Sigmoid colon (tissue), 7 donors: ENCODE results near the gene SORBS1. TPM values are rescaled to one million over a fixed set of nuclear protein-coding genes. Genes with fewer than 3 reads are reported as not detected.
A peak's percentile ranks its signal among the peaks of the same experiment; 100 is the strongest.
"Not testable (repeated sequence)": the region's sequence is repeated elsewhere in the genome, so short reads cannot be mapped to it uniquely, and the experiment has no call there.

Source experiments
- DNase-seq: peaks from one replicate; pipeline ENCODE4 v3.0.0-alpha.2; 2019
- H3K27ac ChIP-seq, 4 donors: fragments of 200-600 bp; sonication (generic); one replicate each; pipeline ENCODE4 v1.5.1; 2016 to 2019; ENCODE audit warnings: mild to moderate bottlenecking in 1 of 4
- H3K27me3 ChIP-seq, 3 donors: fragments of 200-600 bp; sonication (generic); one replicate each; pipeline ENCODE4 v1.5.1; 2019; ENCODE audit warnings: mild to moderate bottlenecking in 1 of 3
- H3K36me3 ChIP-seq, 4 donors: fragments of 200-600 bp; sonication (generic); one replicate each; pipeline ENCODE4 v1.5.1; 2016 to 2019
- H3K4me1 ChIP-seq, 4 donors: fragments of 200-600 bp; sonication (generic); one replicate each; pipeline ENCODE4 v1.5.1; 2017 to 2019
- H3K4me3 ChIP-seq, 4 donors: fragments of 200-600 bp; sonication (generic); one replicate each; pipeline ENCODE4 v1.5.1; 2017 to 2019; ENCODE audit warnings: mild to moderate bottlenecking in 2 of 4, moderate library complexity in 1 of 4
- H3K9me3 ChIP-seq, 4 donors: fragments of 200-600 bp in 3 of 4; sonication (generic) in 3 of 4; one replicate each; pipeline versions ENCODE4 v1.5.1 to v1.6.1; 2013 to 2019
- EP300 ChIP-seq, 4 donors: sonication (generic); formaldehyde crosslinking; IDR thresholded peaks; one replicate each; pipeline ENCODE4 v1.6.1; 2017; ENCODE audit warnings: antibody characterized with exemption in 4 of 4
- POLR2A ChIP-seq, 2 donors: fragments of 450-650 bp; IDR thresholded peaks; one replicate each; pipeline ENCODE4 v1.6.1; 2016; ENCODE audit warnings: antibody characterized with exemption in 2 of 2, mild to moderate bottlenecking in 2 of 2, moderate library complexity in 2 of 2
- POLR2AphosphoS5 ChIP-seq, 4 donors: sonication (generic); formaldehyde crosslinking; IDR thresholded peaks; one replicate each; pipeline ENCODE4 v1.6.1; 2017; ENCODE audit warnings: antibody characterized with exemption in 4 of 4
- WGBS, 2 donors: extraction: QIAGEN DNeasy Blood & Tissue Kit; methylation state at CpG; one replicate each; pipeline ENCODE4 v1.1.7; 2013; 5-methylcytosine and 5-hydroxymethylcytosine counted together
- intact Hi-C: fragments of 100-400 bp; cut with DNase I; formaldehyde crosslinking; loops from one replicate; pipeline ENCODE4 v1.15.1; 2023
- polyA plus RNA-seq, 3 donors: library from polyadenylated mRNA; stranded (reverse); fragments of 200-250 nt; gene quantifications; one replicate each; pipeline ENCODE4 v1.2.3, GENCODE V29; 2013
- total RNA-seq, 4 donors: library from RNA; depleted of rRNA; stranded (reverse); fragments of >200 nt; gene quantifications; one replicate each; pipeline ENCODE4 v1.1.0, GENCODE V29; 2016
- TF ChIP-seq, protein P1 (sequence below), 4 experiments: fragments of 450-650 bp in 3 of 4; fragments of 200-600 bp in 1 of 4; IDR thresholded peaks; one replicate each; pipeline ENCODE4 v1.5.1; 2016 to 2019; ENCODE audit warnings: antibody characterized with exemption in 4 of 4, mild to moderate bottlenecking in 3 of 4, moderate library complexity in 2 of 4
- donor health status: healthy with polysubstance abuse.
- donor health status: Bipolar disorder and iron deficiency.
- donor health status: healthy.

SORBS1 gene
- total and polyA plus RNA-seq, 7 donors: 8.1 to 1,403 (median 664) TPM

DNA sequence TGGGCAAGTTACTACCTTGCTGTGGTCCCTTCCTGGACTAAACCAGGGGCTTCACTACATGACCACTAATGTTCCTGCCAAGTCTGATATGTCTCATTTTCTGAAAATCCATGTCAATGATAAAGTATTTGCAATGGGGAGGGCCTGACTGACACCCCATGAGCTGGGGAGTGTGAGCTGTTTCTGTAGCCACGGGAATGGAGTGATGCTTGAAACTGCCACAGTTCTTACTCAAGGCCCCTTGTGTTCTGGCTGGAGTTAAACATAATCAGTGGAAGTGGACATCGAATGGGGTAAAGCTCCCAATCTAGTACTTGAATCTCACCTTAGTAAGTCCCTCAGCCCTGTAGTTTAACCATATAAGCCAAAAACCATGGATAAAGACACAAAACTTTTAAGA is 208.5 kb downstream of the SORBS1 start:
- intact Hi-C loops: no loop called here
- no peaks in the 10 kb centered on the region for H3K9me3 ChIP-seq
- H3K27me3 ChIP-seq: no peaks in the 10 kb centered on the region
- DNase-seq: no peak
- H3K27ac ChIP-seq: peak overlapping the region in 3 of 4 donors; percentile 35 to 60 (median 37)
- 86 to 91% methylated on average over 2 of the region's 2 CpGs for WGBS, 2 donors
- peaks cover 41 to 100% (median 77%) of the 10 kb centered on the region in 4 donors for H3K36me3 ChIP-seq
- no peak overlapping the region for H3K4me3 ChIP-seq
- TF ChIP-seq POLR2A (IDR thresholded peaks at IDR 0.05): no peak
- TF ChIP-seq, protein P1, sequence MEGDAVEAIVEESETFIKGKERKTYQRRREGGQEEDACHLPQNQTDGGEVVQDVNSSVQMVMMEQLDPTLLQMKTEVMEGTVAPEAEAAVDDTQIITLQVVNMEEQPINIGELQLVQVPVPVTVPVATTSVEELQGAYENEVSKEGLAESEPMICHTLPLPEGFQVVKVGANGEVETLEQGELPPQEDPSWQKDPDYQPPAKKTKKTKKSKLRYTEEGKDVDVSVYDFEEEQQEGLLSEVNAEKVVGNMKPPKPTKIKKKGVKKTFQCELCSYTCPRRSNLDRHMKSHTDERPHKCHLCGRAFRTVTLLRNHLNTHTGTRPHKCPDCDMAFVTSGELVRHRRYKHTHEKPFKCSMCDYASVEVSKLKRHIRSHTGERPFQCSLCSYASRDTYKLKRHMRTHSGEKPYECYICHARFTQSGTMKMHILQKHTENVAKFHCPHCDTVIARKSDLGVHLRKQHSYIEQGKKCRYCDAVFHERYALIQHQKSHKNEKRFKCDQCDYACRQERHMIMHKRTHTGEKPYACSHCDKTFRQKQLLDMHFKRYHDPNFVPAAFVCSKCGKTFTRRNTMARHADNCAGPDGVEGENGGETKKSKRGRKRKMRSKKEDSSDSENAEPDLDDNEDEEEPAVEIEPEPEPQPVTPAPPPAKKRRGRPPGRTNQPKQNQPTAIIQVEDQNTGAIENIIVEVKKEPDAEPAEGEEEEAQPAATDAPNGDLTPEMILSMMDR (IDR thresholded peaks at IDR 0.05): no peak
- no peak for TF ChIP-seq POLR2AphosphoS5 (IDR thresholded peaks at IDR 0.05)
- no peak for TF ChIP-seq EP300 (IDR thresholded peaks at IDR 0.05)
- peaks cover 0 to 65% (median 40%) of the 10 kb centered on the region in 4 donors for H3K4me1 ChIP-seq

DNA sequence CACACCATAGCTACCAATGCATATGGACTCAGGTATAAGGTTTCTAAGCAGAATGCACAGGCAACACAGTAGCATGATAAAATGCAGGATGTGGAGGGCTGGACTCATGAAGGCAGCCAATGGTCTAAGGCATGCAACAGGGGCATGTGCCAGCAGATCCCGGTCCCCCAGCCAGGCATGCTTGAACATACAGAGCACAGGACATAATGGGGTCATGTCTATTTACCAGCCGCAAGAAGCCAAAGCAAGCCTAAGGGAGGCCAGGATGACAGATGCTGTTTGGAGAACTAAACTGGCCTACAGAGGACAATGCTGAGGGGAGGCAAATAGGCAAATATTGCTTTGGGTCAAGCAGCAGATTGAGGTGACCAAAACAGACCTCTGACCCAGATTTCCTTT is 210.3 kb downstream of the SORBS1 start:
- Histone ChIP-seq H3K27me3 (no peaks in the 10 kb centered on the region), H3K4me1 (peaks cover 0 to 72% (median 39%) of the 10 kb centered on the region in 4 donors), H3K4me3 (no peak overlapping the region), H3K36me3 (peaks cover 39 to 94% (median 79%) of the 10 kb centered on the region in 4 donors), H3K27ac (peak overlapping the region; percentile 25 to 65 (median 48)), H3K9me3 (no peaks in the 10 kb centered on the region)
- intact Hi-C loops: no loop called here
- WGBS, 2 donors: 76 to 83% methylated on average over 2 of the region's 2 CpGs
- no peak for DNase-seq
- TF ChIP-seq EP300 (IDR thresholded peaks at IDR 0.05): no peak
- peak in 1 of 4 donors; percentile 25 for TF ChIP-seq POLR2AphosphoS5 (IDR thresholded peaks at IDR 0.05)

GRCh38 chr10:95350219-95350829 is 210.8 kb downstream of the SORBS1 start:
- intact Hi-C loops: no loop called here

GRCh38 chr10:95347402-95347766 is 213.8 kb downstream of the SORBS1 start:
- peaks cover 0 to 41% (median 28%) of the 10 kb centered on the region in 4 donors for H3K4me1 ChIP-seq
- H3K4me3 ChIP-seq, intact Hi-C loops, H3K9me3 ChIP-seq, DNase-seq, H3K27me3 ChIP-seq: not testable (repeated sequence)
- 96 to 97% methylated on average over 7 of the region's 7 CpGs for WGBS, 2 donors
- peak overlapping the region in 3 of 4 donors; percentile 32 to 60 (median 58) for H3K27ac ChIP-seq
- H3K36me3 ChIP-seq: peaks cover 12 to 94% (median 66%) of the 10 kb centered on the region in 4 donors

More at GRCh38 chr10:95350219-95350829, 210.8 kb downstream of the SORBS1 start:
- H3K4me1 ChIP-seq: peaks cover 0 to 67% (median 36%) of the 10 kb centered on the region in 4 donors
- H3K36me3 ChIP-seq: peaks cover 33 to 94% (median 78%) of the 10 kb centered on the region in 4 donors
- TF ChIP-seq, protein P1 (IDR thresholded peaks at IDR 0.05): no peak
- TF ChIP-seq EP300 (IDR thresholded peaks at IDR 0.05) (peak in 1 of 4 donors; percentile 45), POLR2AphosphoS5 (IDR thresholded peaks at IDR 0.05) (peak in 3 of 4 donors; percentile 62 to 73 (median 69))
- WGBS, 2 donors: 70 to 81% methylated on average over 6 of the region's 6 CpGs
- no peak overlapping the region for H3K4me3 ChIP-seq
- H3K27ac ChIP-seq: peak overlapping the region; percentile 25 to 65 (median 48)
- DNase-seq: no peak
- no peaks in the 10 kb centered on the region for H3K9me3 ChIP-seq
- H3K27me3 ChIP-seq: no peaks in the 10 kb centered on the region

DNA sequence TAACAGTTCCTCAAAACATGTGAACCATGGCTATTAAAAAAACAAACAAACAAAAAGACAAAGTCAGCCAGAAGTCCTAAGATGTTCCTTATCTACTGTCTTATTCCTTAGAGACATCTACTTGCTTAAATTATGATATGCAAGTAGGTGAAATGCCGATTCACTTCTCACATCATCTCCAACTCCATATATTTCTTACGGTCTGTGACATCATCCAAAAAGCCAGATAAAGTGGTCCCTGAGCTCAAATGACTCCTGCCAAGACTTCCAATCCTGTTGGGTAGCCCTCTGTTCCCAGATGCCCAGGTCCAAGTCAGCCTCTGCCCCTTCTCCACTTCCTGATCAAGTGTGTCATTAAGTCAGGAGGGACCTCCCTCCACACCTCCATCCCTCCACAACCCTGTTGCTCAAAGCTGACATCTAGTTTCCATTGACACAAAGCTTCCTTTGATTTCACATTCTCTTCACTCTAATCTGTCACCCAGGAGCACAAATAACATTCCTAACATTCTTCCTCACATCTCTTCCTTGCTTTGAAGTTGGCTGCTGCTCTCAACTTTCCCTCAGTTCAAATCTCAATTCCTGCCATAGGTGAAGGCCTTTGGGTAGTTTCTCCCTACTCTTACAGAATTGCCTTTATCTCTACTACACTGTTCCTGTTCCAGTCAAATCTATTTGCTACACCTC is 214.3 kb downstream of the SORBS1 start:
- H3K27ac ChIP-seq: peak overlapping the region in 3 of 4 donors; percentile 32 to 60 (median 58)

GRCh38 chr10:95343573-95343972 is 217.6 kb downstream of the SORBS1 start:
- H3K27me3 ChIP-seq: no peaks in the 10 kb centered on the region
- H3K9me3 ChIP-seq: no peaks in the 10 kb centered on the region
- 92 to 97% methylated on average over 6 of the region's 6 CpGs for WGBS, 2 donors
- peaks cover 0 to 42% (median 12%) of the 10 kb centered on the region in 4 donors for H3K4me1 ChIP-seq
- peak overlapping the region in 2 of 4 donors; percentile 44 to 51 for H3K27ac ChIP-seq
- TF ChIP-seq EP300 (IDR thresholded peaks at IDR 0.05): no peak
- TF ChIP-seq POLR2AphosphoS5 (IDR thresholded peaks at IDR 0.05): no peak
- TF ChIP-seq, protein P1 (IDR thresholded peaks at IDR 0.05): no peak
- no peak for TF ChIP-seq POLR2A (IDR thresholded peaks at IDR 0.05)
- H3K4me3 ChIP-seq: no peak overlapping the region
- intact Hi-C loops: no loop called here
- no peak for DNase-seq
- peaks cover 18 to 94% (median 70%) of the 10 kb centered on the region in 4 donors for H3K36me3 ChIP-seq

More for the DNA sequence above, 214.3 kb downstream of the SORBS1 start:
- intact Hi-C loops: no loop called here
- Histone ChIP-seq H3K27me3 (no peaks in the 10 kb centered on the region), H3K36me3 (peaks cover 12 to 94% (median 61%) of the 10 kb centered on the region in 4 donors), H3K9me3 (no peaks in the 10 kb centered on the region), H3K4me3 (no peak overlapping the region), H3K4me1 (peaks cover 0 to 42% (median 27%) of the 10 kb centered on the region in 4 donors)
- 93 to 95% methylated on average over 2 of the region's 2 CpGs for WGBS, 2 donors
- DNase-seq: no peak
- TF ChIP-seq POLR2AphosphoS5 (IDR thresholded peaks at IDR 0.05) (peak in 1 of 4 donors; percentile 4), EP300 (IDR thresholded peaks at IDR 0.05) (no peak)
